T-helper 1 cell treated with Interleukin-12 subunit alpha and Interleukin-12 subunit beta and Interleukin-4 antibody, amounts not matched to agents 30 μg/mL and 1 μg/mL, for 36 hours (primary cell): ENCODE data around the gene GTF2B.
A peak's percentile ranks its signal among the peaks of the same experiment; 100 is the strongest.
"Not testable (repeated sequence)": the region's sequence is repeated elsewhere in the genome, so short reads cannot be mapped to it uniquely, and the experiment has no call there.

Experiments
- H3K27ac Mint-ChIP-seq: one replicate; pipeline ENCODE4 v1.8.0; 2021; ENCODE audit warnings: mild to moderate bottlenecking, mixed read lengths
- H3K27me3 Mint-ChIP-seq: one replicate; pipeline ENCODE4 v1.8.0; 2021; ENCODE audit warnings: low read depth, mixed read lengths
- H3K36me3 Mint-ChIP-seq: one replicate; pipeline ENCODE4 v1.8.0; 2021; ENCODE audit warnings: low read depth, mixed read lengths
- H3K4me1 Mint-ChIP-seq: one replicate; pipeline ENCODE4 v1.8.0; 2021; ENCODE audit warnings: low read depth, mixed read lengths
- H3K4me3 Mint-ChIP-seq: one replicate; pipeline ENCODE4 v1.8.0; 2021; ENCODE audit warnings: mild to moderate bottlenecking, moderate library complexity, mixed read lengths
- H3K9me3 Mint-ChIP-seq: one replicate; pipeline ENCODE4 v1.8.0; 2021; ENCODE audit warnings: mixed read lengths

Gene GTF2B, protein sequence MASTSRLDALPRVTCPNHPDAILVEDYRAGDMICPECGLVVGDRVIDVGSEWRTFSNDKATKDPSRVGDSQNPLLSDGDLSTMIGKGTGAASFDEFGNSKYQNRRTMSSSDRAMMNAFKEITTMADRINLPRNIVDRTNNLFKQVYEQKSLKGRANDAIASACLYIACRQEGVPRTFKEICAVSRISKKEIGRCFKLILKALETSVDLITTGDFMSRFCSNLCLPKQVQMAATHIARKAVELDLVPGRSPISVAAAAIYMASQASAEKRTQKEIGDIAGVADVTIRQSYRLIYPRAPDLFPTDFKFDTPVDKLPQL

DNA sequence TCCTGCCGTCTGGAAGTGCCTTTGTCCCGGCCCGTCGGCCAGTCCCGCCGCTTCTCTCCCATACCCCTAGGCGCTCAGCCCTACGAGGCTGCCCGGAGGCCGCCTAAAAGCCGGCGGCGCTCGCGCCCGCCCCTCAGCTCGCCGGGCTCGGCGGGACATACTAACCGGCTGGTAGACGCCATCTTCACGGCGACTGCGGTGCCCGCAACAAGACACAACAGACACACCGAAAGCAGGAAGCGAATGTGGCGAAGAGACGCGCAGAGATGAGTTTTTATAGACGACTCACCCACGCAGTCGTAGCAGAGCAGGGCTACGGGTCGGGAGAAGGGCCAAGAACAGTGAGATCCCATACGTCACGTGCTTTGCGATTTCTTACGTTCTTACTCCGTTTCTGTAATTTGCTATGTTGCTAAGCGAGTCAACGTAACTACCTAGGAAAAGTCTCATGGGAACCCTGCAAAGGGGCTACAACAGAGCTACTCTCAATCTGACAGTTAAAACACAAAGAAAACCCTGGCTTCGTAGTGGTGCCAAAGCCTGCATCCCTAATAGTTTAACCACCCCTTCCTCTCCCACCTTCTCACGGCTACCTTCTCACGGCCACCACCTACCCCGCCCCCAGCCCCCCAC is at the start of gene GTF2B:
TSS of gene GTF2B (minus strand) at position 250 of the 633 bp plus-strand sequence. CDS start at position 182, 68 bp downstream.
- H3K36me3 Mint-ChIP-seq: peaks cover 11% of the 10 kb centered on the region

DNA sequence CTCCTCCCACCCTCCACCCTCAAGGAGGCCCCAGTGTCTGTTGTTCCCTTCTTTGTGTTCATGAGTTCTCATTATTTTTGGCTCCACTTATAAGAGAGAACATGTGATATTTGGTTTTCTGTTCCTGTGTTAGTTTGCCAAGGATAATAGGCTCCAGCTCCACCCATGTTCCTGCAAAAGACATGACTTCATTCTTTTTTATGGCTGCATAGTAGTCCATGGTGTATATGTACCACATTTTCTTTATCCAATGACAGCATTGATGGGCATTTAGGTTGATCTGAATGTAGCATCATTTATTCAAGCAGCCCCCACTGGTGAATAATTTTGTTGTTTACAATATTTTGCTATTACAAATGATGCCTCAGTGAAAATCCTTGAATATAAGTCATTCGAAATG is 47.2 kb upstream of the GTF2B start:
- peaks cover 57% of the 10 kb centered on the region for H3K36me3 Mint-ChIP-seq
- not testable (repeated sequence) for H3K27ac Mint-ChIP-seq

More for the DNA sequence above, at the start of gene GTF2B:
- Mint-ChIP-seq H3K27ac (peak within 1 kb of the TSS; percentile 91), H3K27me3 (no peaks in the 10 kb centered on the region), H3K9me3 (peaks cover 4% of the 10 kb centered on the region), H3K4me1 (peaks cover 38% of the 10 kb centered on the region), H3K4me3 (peak within 1 kb of the TSS; percentile 91)

DNA sequence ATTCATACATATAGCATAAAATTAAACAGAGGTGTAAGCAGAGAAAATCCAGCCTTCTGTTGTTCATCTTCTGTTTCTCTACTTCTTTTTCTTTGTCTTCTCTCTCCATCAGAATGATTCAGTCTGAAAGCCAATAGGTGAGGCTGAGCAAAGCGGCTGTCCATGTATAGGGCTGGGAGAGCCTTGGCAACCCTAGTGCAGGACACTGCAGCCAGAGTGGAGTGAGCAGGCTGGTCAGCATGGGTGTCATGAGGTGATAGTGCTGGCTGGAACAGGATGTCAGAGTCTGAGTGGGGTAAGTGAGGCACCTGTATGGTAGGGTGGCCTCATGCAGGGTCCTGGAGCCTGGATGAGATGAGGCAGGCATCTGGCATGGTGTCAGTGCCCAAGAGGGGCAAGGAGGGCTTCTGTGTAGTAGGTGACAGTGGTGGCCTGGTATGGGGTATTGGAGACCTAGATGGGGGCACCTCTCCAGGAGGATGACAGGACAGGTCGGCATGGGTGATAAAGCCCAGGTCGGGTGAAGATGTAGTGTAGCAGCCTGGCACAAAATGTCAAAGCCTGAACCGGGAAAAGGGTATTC is 45.5 kb upstream of the GTF2B start:
- H3K27ac Mint-ChIP-seq: no peak overlapping the region

More for the DNA sequence above, 47.2 kb upstream of the GTF2B start:
- H3K9me3 Mint-ChIP-seq, H3K4me3 Mint-ChIP-seq, H3K4me1 Mint-ChIP-seq, H3K27me3 Mint-ChIP-seq: not testable (repeated sequence)

DNA sequence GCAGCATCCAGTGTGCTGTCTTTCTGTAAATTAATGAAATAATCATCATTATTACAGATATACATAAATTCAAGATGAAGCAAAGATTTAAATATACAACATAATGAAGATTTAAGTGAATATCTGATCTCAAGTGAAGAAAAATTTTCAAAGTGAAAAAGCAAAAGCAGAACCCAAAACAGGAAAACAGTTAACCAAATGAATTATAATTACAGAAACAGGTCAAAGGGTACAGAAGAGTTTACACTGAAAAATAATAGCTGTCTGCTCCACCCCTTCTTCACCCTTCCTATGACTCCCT is 44.8 kb upstream of the GTF2B start:
- H3K9me3 Mint-ChIP-seq: peaks cover 4% of the 10 kb centered on the region
- no peaks in the 10 kb centered on the region for H3K27me3 Mint-ChIP-seq
- no peak overlapping the region for H3K27ac Mint-ChIP-seq
- peaks cover 51% of the 10 kb centered on the region for H3K36me3 Mint-ChIP-seq
- peaks cover 4% of the 10 kb centered on the region for H3K4me1 Mint-ChIP-seq
- no peak overlapping the region for H3K4me3 Mint-ChIP-seq

More for the DNA sequence above, 45.5 kb upstream of the GTF2B start:
- no peaks in the 10 kb centered on the region for H3K27me3 Mint-ChIP-seq
- H3K36me3 Mint-ChIP-seq: peaks cover 52% of the 10 kb centered on the region
- no peak overlapping the region for H3K4me3 Mint-ChIP-seq
- H3K4me1 Mint-ChIP-seq: peaks cover under 1% of the 10 kb centered on the region
- peaks cover 4% of the 10 kb centered on the region for H3K9me3 Mint-ChIP-seq

DNA sequence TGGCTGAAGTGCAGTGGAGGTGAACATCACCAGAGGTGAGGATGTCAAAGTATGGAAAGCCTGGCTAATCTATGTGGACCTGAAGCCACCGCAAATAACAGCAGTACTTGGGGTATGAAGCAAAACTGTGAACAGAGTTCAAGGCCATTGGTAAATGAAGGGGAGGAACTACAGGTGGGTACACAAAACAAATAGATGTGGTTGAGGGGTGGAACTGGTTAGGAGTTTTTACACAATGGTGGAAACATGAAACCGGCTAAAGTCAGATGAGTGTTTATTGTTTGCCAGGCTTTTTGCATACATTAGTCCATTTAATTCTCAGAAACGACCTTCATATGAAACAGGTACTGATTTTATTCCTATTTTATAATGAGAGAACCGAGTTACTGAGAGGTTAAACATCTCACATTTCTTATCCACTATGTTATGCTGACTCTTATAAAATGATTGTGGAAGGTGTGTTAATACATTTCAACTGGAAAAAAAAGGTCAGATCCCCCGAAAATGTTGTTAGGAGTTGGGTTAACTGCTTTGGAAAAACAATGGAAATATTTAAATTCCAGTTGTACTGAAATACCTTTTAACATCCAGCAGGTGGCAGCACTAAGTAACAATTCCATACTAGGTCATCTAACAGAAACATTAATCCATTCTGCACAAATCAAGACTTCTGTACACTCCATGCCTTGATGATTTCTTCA is 44.3 kb upstream of the GTF2B start:
- peaks cover 4% of the 10 kb centered on the region for H3K9me3 Mint-ChIP-seq
- no peak overlapping the region for H3K27ac Mint-ChIP-seq
- no peak overlapping the region for H3K4me3 Mint-ChIP-seq
- peaks cover 5% of the 10 kb centered on the region for H3K4me1 Mint-ChIP-seq
- no peaks in the 10 kb centered on the region for H3K27me3 Mint-ChIP-seq
- peaks cover 52% of the 10 kb centered on the region for H3K36me3 Mint-ChIP-seq

DNA sequence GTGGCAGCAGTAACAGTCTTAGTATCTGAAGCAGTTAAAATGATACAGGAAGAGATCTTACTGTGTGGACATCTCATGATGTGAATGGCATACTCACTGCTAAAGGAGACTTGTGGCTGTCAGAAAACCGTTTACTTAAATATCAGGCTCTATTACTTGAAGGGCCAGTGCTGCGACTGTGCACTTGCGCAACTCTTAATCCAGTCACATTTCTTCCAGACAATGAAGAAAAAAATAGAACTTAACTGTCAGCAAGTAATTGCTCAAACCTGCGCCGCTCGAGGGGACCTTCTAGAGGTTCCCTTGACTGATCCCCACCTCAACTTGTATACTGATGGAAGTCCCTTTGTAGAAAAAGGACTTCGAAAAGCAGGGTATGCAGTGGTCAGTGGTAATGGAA is 38.8 kb upstream of the GTF2B start:
- H3K27ac Mint-ChIP-seq, H3K4me3 Mint-ChIP-seq, H3K4me1 Mint-ChIP-seq, H3K9me3 Mint-ChIP-seq, H3K27me3 Mint-ChIP-seq: not testable (repeated sequence)
- H3K36me3 Mint-ChIP-seq: peaks cover 54% of the 10 kb centered on the region

DNA sequence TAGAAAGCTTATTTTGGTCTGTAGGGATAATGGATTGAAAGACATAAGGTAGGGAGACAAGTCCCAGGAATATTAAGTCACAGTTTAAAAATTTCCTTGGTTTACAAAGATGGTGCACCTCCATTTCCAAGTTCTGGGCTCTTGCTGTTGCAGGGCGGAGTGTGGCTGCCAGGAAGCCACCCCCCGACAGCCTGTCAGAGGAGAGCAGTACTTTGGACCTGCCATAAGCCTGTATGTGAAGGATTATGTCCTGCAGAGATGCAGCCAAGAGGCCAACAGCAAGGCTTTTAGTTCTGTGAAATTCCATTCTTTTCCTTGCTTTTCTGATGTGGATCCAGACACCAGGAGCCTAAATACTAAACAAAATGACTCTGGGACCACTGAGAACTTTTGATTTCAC is 31.9 kb upstream of the GTF2B start:
- Mint-ChIP-seq H3K4me1 (no peaks in the 10 kb centered on the region), H3K27ac (no peak overlapping the region), H3K36me3 (peaks cover 70% of the 10 kb centered on the region), H3K27me3 (no peaks in the 10 kb centered on the region), H3K4me3 (no peak overlapping the region), H3K9me3 (peaks cover 11% of the 10 kb centered on the region)

DNA sequence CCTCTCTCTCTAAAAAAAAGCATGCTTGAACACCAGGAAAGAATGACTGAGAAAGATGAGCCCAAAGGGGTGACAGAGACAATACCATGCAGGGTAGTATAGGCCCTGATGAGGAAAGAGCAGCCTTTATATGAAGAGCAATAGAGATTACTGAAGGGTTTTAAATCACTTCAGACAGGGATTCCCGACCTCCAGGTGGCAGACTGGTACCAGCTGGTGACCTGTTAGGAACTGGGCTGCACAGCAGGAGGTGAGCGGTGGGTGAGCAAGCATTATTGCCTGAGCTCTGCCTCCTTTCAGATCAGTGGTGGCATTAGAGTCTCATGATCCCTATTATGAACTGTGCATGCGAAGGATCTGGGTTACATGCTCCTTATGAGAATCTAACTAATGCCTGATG is 30.8 kb upstream of the GTF2B start:
- no peak overlapping the region for H3K4me3 Mint-ChIP-seq
- H3K4me1 Mint-ChIP-seq: peaks cover under 1% of the 10 kb centered on the region

DNA sequence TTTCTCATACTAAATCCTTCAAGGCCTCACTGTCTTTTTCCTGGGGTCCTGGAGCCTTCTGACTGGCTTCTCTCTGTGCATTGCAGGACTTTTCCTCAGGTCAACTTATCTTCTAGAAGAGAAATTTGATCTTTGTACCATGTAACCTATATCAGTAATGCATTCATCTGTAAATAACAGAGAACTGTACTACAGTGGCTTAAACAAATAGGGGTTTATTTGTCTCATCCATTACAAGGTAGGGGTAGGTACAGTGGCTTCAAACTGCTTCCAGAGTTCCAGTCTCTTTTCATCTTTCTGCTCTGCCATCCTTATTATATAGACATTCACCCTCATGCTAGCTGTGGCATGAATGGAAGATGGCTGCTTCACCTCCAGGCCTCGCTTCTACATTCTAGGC is 29.5 kb upstream of the GTF2B start:
- Mint-ChIP-seq H3K27me3 (no peaks in the 10 kb centered on the region), H3K36me3 (peaks cover 73% of the 10 kb centered on the region), H3K9me3 (peaks cover 35% of the 10 kb centered on the region), H3K4me1 (peaks cover 11% of the 10 kb centered on the region), H3K27ac (no peak overlapping the region), H3K4me3 (no peak overlapping the region)

More for the DNA sequence above, 30.8 kb upstream of the GTF2B start:
- peaks cover 71% of the 10 kb centered on the region for H3K36me3 Mint-ChIP-seq
- H3K9me3 Mint-ChIP-seq: peaks cover 21% of the 10 kb centered on the region
- H3K27me3 Mint-ChIP-seq: no peaks in the 10 kb centered on the region
- no peak overlapping the region for H3K27ac Mint-ChIP-seq

DNA sequence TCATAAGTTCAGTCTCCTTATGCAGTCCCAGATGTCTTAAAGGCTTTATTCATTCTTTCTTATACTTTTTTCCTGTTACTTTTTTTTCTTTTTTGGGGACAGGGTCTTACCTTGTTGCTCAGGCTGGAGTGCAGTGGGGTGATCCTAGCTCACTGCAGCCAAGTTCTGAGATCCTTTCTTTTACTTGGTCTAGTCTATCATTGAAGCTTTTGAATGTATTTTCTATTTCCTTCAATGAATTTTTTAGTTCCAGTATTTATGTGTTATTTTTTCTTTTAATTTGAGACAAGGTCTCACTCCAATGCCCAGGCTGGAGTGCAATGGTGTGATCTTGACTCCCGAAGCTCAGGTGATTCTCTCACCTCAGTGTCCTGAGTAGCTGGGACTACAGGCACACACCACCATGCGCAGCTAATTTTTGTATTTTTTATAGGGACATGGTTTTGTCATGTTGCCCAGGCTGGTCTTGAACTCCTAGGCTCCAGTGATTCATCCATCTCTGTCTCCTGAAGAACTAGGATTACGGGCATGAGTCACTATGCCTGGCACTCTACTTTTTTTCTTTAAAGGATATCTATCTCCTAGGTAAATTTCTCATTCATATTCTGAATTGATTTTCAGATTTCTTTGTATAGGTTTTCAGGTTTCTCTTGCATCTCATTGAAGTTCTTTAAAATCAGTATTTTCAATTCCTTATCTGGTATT is 26.1 kb upstream of the GTF2B start:
- H3K4me1 Mint-ChIP-seq: peaks cover 11% of the 10 kb centered on the region
- H3K36me3 Mint-ChIP-seq: peaks cover 61% of the 10 kb centered on the region
- peaks cover 59% of the 10 kb centered on the region for H3K9me3 Mint-ChIP-seq
- no peaks in the 10 kb centered on the region for H3K27me3 Mint-ChIP-seq
- H3K27ac Mint-ChIP-seq: no peak overlapping the region
- no peak overlapping the region for H3K4me3 Mint-ChIP-seq

DNA sequence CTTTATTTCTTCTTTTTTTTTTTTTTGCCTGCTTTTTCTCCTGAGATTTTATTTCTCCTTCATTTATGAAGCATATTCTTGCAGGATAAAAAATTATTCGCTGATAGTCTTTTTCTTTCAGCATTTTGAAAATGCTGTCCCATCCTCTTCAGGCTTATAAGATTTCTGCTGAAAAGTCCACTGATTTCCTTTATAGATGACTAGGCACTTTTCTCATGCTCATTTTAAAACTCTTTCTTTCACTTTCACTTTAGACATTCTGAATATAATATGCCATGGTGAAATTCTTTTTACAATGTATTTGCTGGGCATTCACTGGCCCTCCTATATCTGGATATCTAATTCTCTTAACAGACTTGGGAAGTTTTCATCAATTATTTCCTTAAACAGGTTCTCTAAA is 25.5 kb upstream of the GTF2B start:
- Mint-ChIP-seq H3K27ac (no peak overlapping the region), H3K9me3 (peaks cover 59% of the 10 kb centered on the region), H3K36me3 (peaks cover 59% of the 10 kb centered on the region), H3K27me3 (no peaks in the 10 kb centered on the region), H3K4me1 (peaks cover 14% of the 10 kb centered on the region), H3K4me3 (no peak overlapping the region)

DNA sequence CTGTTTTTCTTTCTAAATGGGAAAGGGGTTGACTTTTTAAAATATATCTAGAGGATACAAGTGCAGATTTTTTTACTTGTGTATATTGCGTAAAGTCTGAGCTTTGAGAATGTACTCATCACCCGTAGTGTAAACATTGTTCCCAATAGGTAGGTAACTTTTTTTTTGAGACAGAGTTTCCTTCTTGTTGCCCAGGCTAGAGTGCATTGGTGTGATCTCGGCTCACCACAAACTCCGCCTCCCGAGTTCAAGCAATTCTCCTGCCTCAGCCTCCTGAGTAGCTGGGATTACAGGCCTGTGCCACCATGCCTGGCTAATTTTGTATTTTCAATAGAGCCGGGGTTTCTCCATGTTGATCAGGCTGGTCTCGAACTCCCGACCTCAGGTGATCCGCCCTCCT is 20.4 kb upstream of the GTF2B start:
- Mint-ChIP-seq H3K9me3 (peaks cover 33% of the 10 kb centered on the region), H3K4me1 (peaks cover 13% of the 10 kb centered on the region), H3K36me3 (peaks cover 18% of the 10 kb centered on the region)
- H3K27ac Mint-ChIP-seq, H3K27me3 Mint-ChIP-seq, H3K4me3 Mint-ChIP-seq: not testable (repeated sequence)

DNA sequence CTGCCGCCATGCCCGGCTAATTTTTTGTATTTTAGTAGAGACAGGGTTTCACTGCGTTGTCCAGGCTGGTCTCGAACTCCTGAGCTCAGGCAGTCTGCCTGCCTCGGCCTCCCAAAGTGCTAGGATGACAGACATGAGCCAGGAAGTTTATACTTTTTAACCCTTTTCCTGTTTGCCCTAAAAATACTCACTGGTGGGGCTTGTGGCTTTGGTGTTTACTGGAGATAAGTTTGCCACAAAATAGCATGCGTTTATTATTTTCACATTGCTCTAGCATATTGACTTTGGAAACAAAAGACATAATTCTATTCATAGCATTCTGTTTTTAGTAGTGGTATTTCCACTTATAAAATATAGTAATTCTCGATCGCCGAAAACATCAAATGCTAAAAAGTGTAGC is 19.8 kb upstream of the GTF2B start:
- peaks cover 7% of the 10 kb centered on the region for H3K4me1 Mint-ChIP-seq
- H3K36me3 Mint-ChIP-seq: peaks cover 15% of the 10 kb centered on the region
- no peak overlapping the region for H3K27ac Mint-ChIP-seq
- peaks cover 27% of the 10 kb centered on the region for H3K9me3 Mint-ChIP-seq
- peaks cover 4% of the 10 kb centered on the region for H3K27me3 Mint-ChIP-seq
- no peak overlapping the region for H3K4me3 Mint-ChIP-seq

DNA sequence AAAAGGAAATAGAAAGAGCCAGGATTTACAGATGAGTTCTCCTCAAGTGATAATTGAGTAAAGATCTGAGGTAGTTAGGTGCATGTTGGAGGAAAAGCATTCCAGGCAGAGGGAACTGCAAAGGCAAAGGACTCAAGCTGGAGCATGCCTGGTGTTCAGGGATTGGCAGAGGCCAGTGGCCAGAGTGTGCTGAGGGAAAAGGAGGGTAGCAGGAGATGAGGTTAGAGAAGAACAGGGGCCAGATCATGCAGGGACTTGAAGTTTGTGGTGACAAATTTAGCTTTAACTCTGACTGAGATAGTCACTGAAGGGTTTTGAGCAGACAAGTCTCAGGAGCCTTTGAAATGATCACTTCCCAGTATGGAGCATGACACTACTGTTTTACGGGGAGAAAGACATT is 19.0 kb upstream of the GTF2B start:
- Mint-ChIP-seq H3K4me3 (no peak overlapping the region), H3K27ac (no peak overlapping the region), H3K4me1 (peaks cover 7% of the 10 kb centered on the region), H3K27me3 (peaks cover 4% of the 10 kb centered on the region), H3K36me3 (peaks cover 9% of the 10 kb centered on the region), H3K9me3 (peaks cover 19% of the 10 kb centered on the region)
